GM23248 (cell line): Measurements from ENCODE around the gene NXPH4.

Experiments used
- EZH2 ChIP-seq: fragments of 200-600 bp; sonication (generic); IDR thresholded peaks from 2 replicates; pipeline ENCODE4 v1.6.1; 2018; ENCODE audit warnings: antibody characterized with exemption, mild to moderate bottlenecking; ENCODE audit not compliant: insufficient read depth, poor library complexity, severe bottlenecking
- EZH2phosphoT487 ChIP-seq: fragments of 200-600 bp; sonication (generic); IDR thresholded peaks from 2 replicates; pipeline ENCODE4 v1.6.1; 2018; ENCODE audit warnings: antibody characterized with exemption, moderate library complexity, mild to moderate bottlenecking, low read depth; ENCODE audit not compliant: insufficient read depth

- no peak for TF ChIP-seq EZH2
- TF ChIP-seq EZH2phosphoT487, result no peak
Measured at GRCh38 chr12:57169046-57169795, 47.4 kb upstream of the NXPH4 start.
